HG02763 (cell line): ENCODE measurements around the gene ABCA13.

ENCODE experiments used
- ATAC-seq: cut with Tn5 transposase; IDR thresholded peaks from one replicate; pipeline ENCODE4 v1.9.1; 2021; ENCODE audit warnings: mild to moderate bottlenecking, moderate library complexity; ENCODE audit not compliant: unreplicated experiment

The ABCA13 gene

DNA sequence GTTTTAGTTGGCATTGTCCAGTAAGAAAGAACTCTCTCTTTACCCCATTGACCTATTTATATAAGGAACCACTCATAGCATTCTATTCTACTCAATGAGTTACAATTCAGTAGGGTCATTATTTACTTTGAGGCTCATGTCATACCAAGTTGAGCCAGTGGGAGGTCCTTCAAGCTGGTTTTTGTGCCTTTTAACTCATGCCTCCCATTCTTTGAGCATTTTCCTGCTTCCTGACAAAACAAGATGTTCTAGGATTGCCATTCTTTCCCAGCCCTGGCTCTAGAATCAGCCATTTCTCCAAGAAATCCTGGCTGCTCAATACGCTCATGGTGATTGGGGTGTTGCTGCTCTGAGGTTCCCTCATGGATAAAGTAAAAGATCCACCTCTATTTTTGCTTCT is 250.1 kb downstream of the ABCA13 start:
- no peak for ATAC-seq

DNA sequence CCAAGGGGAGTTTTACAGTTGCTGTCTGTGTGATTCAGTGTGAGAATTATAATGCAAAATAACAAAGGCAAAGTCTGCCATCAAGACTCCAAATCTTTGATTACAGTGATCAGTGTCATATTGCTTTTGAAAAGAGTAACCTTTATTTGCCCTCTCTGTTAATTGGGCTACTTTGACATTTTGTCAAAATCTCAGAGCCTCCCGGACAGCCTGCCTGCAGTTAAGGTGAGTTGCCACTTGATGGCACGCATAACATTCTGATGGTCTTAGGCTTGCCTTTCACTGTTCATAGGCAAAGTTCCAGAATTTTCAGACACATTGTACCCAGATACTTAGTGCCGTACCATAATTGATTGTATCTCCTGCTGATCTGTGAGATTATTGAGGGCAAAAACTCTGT is 253.5 kb downstream of the ABCA13 start:
- no peak for ATAC-seq

DNA sequence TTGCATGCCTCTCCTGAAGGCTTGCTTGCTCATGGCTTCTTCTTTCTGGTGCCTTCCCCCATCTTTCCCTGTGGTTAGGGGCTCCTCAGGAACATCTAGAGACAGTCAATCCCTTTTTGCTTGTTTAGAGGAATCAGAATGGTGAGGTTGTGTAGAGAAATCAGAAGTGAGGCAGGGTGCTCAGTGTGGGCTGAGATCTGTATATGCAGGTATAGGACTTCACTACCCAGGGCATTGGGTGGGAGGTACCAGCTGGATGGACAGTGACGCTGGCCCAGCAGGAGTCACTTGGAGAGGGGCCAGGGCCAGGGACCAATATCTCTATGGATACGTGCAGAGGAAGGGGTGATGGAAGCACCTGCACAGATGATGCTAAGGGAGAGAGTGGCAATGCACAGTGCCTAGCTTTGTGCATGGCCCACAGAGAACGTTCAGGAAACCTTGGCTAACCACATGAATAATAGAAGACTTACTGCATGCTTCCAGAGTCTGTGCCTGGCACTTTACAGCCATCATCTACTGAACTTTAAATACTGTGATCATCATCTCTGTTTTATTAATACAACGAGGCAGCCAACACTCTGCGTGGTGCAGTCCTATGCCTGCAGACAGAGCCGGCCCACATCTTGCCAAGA is 255.2 kb downstream of the ABCA13 start:
- ATAC-seq: no peak

DNA sequence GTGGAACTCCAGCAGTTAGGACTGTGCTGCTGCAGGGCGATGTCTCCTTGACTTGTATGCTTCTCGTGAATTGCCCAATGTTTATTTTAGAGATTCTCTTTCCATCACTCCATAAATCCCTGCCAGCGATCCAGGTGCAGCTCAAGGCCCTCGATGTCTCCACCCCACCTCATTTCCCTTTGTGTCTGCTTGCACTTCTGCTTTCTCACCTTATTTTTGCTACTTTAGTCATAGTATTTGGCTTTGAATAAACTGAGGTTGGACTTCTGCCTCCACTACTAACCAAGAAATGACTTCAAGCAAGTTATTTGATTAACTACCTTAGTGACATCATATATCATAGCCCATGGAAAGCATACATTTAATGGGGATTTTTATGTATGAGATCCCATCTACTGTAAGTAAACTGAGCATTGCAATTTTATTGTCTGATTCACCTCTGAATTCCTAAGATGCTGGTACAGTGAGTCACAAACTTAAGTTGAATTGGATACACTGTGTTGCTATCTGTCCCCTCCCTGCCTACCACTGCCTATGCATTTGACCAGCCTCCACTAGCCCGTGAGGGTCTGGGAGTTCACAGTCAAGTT is 255.8 kb downstream of the ABCA13 start:
- no peak for ATAC-seq

DNA sequence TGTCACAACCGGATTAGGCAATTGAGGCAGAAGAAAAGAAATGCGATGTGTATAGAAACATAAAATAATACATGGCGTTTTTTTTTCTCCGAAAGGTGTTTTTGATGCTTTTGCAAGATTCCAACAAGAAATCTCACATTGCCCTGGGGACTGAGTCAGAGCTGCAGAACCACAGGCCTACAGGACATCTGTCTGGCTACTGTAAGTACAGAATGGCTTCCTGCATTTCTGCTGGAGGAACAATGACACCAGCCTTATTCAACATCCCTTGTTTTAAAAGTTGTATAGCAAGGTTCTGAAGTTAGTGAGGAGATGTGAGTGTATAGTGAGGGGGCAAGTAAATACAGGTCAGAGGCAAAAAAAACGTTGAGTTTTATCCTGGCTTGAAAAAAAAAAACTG is 256.4 kb downstream of the ABCA13 start:
- no peak for ATAC-seq

DNA sequence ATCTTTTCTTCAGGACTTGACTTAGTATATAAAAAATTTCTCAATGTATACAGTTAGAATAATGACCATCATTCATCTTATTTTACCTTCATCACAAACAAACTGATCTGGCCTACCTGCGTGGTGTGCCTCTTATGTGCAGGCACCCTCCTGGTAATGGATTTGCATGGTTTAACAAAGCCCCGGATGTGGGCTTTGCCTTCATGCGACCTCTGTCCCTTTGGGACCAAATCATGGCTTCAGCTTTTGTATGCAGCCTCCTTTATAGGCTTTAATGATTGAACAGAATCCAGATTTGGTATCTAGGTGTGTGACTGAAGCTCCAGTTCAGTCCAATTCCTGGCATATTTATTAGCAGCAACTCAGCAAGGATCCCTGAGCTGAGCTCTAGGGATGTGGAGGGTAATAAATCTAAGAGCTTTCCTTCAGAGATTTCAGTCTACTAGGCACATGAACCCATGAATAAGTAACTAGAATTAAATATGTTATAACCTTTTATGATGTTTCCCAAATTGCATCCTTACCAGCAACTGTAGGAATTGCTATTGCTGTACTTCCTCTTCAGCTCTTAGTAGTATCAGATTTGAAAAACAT is 256.9 kb downstream of the ABCA13 start:
- no peak for ATAC-seq

DNA sequence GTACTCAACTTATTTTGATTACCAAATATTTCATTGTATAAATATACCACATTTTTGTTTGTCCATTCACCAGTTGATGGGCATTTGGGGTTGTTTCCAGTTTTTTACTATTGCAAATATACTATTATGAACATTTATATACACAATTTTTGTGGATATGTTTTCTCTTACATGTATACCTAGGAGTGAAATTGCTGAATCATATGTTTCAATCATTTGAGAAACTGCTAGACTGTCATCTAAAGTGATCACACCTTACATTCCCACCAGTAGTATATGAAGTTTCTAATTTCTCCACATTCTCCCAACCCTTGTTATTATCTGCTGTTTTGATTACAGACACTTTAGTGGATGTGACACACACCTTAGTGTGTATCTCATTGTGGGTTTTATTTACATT is 257.9 kb downstream of the ABCA13 start:
- ATAC-seq: no peak

DNA sequence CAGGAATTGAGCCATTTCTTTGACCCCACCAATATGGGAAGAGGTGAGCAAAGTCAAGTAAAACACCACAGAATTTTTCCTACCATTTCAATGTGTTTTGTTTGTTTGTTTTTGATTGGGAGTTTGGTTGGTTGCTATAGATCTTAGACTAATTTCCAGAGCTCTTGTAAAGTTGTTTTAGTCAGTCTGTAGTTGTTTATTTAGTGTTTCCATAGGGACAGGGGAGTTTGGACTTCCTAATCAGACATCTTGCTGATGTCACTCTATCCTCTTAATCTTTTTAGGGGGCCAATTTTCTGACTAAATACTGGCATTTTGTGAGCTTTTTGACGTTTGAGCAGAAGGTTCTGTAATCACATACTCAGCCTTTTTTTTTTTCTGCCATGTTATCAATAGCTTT is 266.9 kb downstream of the ABCA13 start:
- ATAC-seq: no peak

DNA sequence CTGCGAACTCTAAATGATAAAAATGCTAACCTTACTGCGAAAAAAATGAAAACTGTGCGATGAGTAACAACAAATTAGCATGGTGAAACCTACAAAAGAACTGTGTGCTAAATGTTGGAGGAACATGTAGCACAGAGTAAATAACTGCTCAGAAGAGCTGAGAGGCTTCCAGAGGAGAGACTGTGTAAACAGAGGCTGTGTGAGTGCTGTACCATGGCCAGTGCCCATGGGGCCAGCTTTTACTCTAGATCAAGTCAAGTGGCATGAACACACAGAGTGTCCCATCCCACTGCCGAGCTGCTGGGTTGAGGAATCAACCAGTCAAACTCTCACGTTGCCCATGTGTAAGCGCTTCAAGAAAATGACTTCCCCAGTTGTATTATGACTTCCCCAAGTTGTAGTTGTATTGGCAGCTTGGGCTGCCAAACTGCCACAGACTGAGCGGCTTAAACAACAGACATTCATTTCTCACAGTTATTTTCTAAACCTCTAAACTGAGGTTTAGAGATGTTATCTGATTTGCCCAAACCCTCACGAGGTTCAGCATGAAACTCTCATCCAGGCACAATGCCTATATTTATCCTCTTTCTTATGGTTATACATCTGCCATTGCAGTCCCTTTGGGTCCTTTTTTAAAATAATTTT is 270.7 kb downstream of the ABCA13 start:
- no peak for ATAC-seq

DNA sequence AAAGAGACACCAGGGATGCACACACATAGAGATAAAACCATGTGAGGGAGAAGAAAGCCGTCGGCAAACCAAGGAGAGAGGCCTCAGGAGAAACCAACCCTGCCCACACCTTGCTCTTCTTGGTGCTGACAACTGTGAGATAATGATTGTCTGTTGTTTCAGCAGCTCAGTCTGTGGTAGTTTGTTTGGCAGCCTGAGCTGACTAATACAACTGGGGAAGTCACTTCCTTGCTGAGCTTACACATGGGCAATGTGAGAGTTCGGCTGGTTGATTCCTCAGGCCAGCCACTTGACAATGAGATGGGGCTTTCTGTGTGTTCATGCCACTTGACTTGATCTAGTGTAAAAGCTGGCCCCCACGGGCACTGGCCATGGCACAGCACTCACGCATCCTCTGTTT is 271.8 kb downstream of the ABCA13 start:
- no peak for ATAC-seq

DNA sequence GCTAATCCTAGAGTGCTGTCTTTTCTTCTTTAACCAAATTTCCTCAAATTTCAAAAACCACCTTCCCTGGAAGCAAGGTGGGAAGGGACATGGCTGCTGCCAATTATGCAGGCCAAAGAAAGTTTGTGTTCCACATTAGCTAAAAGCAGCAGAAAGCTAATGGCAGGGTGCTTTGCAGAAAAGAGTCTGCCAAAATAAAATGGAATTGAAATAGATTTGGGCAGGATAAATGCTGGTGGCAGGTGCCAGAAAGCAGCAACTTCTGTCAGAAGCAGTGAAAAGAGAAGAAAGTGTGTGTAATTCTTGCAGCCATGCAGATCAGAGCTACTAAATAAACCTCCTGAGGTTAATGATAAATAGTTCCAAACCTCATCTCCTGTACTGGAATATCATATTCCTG is 275.5 kb downstream of the ABCA13 start:
- ATAC-seq: no peak

DNA sequence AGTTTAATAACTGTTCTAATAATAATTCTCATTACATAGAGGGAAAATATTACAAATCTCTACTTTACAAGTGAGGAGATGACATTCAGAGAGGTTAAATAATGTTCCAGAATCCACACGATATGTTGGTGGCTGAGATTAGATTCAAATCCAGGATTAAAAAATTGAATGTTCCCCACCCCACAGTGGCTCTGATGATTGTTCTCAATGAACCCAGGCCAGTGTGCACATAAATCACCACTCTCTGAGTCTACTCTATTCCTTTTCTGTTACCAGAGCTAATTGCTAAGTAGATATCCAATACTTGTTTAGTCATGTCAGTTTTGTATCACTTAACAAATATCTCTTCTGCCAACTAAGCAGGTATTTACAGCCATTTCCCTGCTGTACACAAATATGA is 281.0 kb downstream of the ABCA13 start:
- no peak for ATAC-seq

DNA sequence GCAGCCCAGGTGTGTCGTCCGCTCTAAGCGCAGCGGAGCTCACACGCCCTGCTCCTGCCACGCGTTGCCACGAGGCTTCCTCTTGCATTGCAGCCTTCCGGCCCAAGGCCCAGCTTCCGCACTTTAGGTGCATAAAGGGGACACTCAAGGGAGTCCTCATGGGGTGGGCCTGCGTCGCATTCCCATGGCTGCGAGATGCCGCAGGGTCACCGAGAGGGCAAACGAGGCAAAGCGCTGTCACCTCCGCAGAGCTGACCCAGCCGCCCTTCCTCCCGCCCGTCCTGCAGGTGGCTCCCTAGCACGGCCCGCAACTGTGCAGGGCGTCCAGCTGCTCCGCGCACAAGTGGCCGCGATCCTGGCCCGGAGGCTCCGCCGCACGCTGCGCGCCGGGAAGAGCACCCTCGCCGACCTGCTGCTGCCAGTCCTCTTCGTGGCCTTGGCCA is 283.5 kb downstream of the ABCA13 start:
- ATAC-seq: no peak

DNA sequence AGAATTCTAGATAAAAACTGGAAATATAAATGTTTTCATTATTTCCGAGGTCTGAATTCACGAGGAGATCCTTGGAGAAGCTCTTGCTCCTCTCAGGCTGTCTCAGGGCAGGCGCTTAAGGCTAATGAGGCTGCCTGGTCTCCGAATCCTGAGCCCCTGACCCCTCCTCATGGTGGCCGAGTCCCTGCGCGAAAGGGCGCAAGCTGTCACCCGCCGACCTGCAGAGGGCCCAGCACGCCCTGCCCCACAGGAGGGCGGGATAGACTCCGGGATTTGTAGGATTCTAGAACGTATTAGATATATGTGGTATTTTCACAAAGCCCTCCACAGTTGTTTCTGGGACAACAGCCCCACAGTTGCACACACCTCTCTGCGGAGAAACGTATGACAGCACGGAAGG is 284.1 kb downstream of the ABCA13 start:
- ATAC-seq: no peak

DNA sequence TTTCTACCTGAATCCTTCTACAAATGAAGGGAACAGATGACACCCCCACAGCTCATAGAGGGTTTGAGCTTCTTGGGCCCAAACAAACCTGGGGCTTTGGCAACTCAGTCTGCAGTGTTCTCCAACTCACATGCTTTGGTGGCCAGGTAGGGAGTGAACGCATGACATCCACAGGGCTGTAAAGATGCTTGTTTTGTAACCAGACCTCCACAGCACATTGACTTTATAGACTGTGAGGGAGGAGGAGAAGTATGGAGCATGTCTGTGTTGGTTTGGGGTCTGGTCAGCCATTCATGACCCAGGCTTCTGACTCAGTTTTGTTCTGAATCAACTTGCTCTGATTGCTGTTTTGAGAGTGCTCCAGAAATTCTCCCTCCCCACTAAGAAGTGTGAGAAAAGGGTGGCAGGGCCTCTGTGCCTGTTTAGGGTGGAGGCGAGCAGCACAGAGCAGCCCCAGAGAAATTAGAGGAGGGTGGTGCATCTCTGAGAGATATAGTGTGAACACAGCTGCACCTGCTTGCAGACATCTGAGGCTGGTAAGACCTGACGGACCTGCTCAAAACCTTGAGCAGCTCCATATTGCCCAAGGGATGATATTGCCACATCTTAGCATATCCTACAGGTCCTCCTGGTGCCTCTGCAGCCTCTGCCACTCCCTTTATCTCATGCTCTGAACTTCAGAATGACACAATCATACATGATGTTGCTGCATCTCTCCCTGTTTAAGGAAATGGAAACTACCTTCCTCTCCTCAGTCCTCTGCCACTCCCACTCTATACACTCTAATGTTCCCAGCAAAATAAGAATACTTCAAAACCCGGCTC is 287.7 kb downstream of the ABCA13 start:
- ATAC-seq: no peak

DNA sequence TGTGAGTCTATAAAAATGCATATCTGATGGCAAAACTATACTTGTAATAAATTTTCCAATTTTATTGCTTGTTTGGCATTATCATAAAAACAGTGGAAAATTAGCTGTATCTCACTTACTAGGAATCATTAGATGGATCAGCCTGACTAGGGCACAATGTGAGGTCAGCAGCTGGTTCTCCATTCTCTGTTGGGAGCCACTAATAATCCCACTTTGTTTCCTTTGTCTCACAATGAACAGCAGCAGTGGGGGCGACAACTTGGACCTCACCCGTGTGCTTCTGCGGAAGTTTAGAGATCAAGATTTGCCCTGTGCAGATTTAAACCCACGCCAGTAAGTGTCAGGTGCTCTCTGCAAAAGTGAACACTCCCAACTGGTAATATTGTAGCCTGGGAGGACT is 295.5 kb downstream of the ABCA13 start:
- ATAC-seq: no peak

DNA sequence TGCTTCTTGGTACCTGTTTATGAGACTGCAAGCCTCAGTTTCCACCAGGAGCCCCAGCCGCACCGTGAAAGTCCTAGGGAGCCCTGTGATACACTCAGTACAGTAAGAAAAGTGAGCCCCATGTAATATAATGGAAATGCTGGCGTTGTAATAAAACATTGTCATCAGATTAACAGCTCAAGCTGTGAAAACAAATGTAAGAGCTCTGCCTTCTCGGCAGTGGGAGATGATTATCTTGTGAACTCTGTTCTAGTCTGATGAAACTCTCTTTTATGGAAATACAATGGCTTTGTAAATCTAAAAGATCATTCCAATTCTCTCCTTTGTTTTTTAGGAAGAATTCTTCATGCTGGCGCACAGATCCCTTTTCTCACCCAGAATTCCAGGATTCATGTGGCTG is 299.9 kb downstream of the ABCA13 start:
- no peak for ATAC-seq

DNA sequence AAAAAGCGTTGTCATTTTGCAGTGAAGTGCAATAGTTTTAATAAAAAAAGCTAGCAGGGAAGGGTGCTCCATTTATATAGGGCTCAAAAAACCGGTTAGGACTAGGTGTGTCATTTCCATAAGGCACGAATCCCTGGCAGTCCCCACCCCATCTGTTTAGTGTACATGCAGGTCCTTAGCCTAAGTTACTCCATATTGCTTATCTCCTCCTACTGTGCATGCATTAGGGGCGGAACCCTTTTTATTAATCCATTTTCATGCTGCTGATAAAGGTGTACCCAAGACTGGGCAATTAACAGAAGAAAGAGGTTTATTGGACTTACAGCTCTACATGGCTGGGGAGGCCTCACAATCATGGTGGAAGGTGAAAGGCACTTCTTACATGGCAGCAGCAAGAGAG is 301.4 kb downstream of the ABCA13 start:
- no peak for ATAC-seq

DNA sequence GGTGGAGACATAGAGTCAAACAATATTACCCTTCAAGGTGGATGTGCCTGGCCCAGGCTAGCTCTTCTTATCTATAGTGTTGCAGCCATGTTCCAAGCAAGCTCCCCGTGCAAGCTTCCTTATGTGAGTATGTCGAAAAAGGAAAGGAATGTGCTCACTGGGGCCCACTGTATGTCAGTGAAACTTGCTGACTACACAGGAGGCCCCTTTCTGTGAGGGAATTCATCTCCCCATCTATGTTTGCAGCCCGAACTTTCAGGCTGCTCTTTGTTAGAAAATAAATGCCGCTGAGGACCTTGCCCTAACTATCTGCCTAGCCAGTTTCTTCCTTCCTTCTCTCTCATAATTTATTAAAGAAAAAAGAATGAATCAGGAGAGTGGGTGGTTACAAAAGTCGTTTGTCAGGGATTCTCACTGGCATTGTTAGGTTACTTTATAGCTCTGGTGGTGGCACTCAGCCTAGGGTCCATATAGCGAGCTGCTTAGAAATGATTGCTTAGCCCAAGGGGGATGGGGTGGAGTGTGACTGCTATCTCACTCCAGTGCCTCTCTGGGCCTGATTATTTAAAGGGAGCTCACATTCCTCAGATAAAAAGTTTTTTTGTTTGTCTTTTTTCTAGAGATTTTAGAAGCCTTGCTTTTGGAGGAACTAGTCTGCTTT is 302.1 kb downstream of the ABCA13 start:
- ATAC-seq: no peak

DNA sequence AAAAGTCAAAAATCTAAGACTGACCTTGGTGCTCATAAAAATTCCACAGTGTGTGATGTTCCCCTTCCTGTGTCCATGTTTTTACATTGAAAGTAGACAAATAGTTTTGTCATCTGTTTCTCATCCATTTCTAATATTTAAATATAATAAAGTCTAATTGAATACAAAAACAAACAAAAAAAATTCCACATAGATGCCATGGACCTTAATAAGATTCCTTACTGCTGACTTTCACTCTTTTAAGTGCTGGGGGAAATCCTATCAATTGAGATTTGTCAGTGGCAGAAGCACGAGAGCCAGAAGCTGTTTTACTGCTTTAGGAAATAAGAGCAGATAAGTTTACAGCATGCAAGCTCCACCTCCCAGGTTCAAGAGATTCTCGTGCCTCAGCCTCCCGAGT is 310.0 kb downstream of the ABCA13 start:
- no peak for ATAC-seq

DNA sequence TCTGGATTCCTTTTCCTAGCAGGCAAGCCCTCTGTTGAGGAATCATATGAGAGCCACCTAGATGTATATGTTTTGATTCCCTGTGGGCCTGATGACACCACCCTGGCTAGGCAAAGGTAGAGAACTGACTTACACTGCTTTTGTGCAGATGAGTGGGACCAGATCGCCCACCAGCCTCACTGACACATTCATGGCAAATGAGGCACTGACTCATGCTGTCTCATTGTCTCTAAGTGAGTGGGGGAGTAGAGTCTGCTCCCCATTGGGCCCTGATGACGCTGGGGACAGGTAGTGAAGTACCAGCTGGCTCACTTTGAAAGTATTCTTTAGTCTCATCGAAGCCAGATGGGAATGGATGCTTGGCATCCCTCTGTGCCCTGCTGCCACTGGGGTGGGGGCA is 326.3 kb downstream of the ABCA13 start:
- ATAC-seq: no peak
